Islet of Langerhans (tissue), 1 donor: Measurements from ENCODE around the gene SRPK3.
"Not testable (repeated sequence)": the region's sequence is repeated elsewhere in the genome, so short reads cannot be mapped to it uniquely, and the experiment has no call there.

ENCODE experiments used
- FAIRE-seq: peaks from one replicate; lab custom pipeline; 2011; peaks lifted over from hg19 to GRCh38; lab: Jason Lieb, UNC

Gene SRPK3

GRCh38 chrX:153746991-153747390 lies 33.9 kb upstream of the SRPK3 start:
- FAIRE-seq, result not testable (repeated sequence)

- FAIRE-seq, result not testable (repeated sequence)
Observed at GRCh38 chrX:153749017-153749416, 31.8 kb upstream of the SRPK3 start.

GRCh38 chrX:153750127-153750774 lies 30.6 kb upstream of the SRPK3 start:
- FAIRE-seq, result no peak

- no peak for FAIRE-seq
Observed at GRCh38 chrX:153755136-153755535, 25.7 kb upstream of the SRPK3 start.

GRCh38 chrX:153761863-153762262 lies 19.0 kb upstream of the SRPK3 start:
- no peak for FAIRE-seq

- FAIRE-seq, result no peak
Observed at GRCh38 chrX:153762626-153763173, 18.1 kb upstream of the SRPK3 start.

GRCh38 chrX:153763298-153763932 lies 17.4 kb upstream of the SRPK3 start:
- no peak for FAIRE-seq

- no peak for FAIRE-seq
Observed at GRCh38 chrX:153763989-153764755, 16.7 kb upstream of the SRPK3 start, which contains the start of gene PLXNB3. Gene PLXNB3, plus strand, starts transcription at chrX:153764249. Its CDS starts 1,287 bp downstream, at chrX:153765536.

- FAIRE-seq, result no peak
Observed at GRCh38 chrX:153764786-153765137, 16.1 kb upstream of the SRPK3 start.

GRCh38 chrX:153765138-153766079 lies 15.4 kb upstream of the SRPK3 start:
- FAIRE-seq, result no peak

- no peak for FAIRE-seq
Observed at GRCh38 chrX:153766098-153766817, 14.6 kb upstream of the SRPK3 start.

- FAIRE-seq, result no peak
Observed at GRCh38 chrX:153766871-153767673, 13.8 kb upstream of the SRPK3 start.

- no peak for FAIRE-seq
Observed at GRCh38 chrX:153767674-153768055, 13.2 kb upstream of the SRPK3 start.

- FAIRE-seq, result no peak
Observed at GRCh38 chrX:153768311-153769157, 12.3 kb upstream of the SRPK3 start.

- no peak for FAIRE-seq
Observed at GRCh38 chrX:153769158-153769864, 11.5 kb upstream of the SRPK3 start.

- FAIRE-seq, result no peak
Observed at GRCh38 chrX:153769865-153770600, 10.8 kb upstream of the SRPK3 start.

- no peak for FAIRE-seq
Observed at GRCh38 chrX:153770601-153771414, 10.0 kb upstream of the SRPK3 start.
